Activated CD8-positive, alpha-beta memory T cell treated with anti-CD3 and anti-CD28 coated beads for 1 hour (primary cell): ENCODE data around the gene HSF2.
"Not testable (repeated sequence)": the region's sequence is repeated elsewhere in the genome, so short reads cannot be mapped to it uniquely, and the experiment has no call there.

Experiments
- DNase-seq, 2 donors: peaks; one replicate each; pipeline ENCODE4 v3.0.0-alpha.2; 2020; ENCODE audit warnings: low read depth in 1 of 2; ENCODE audit errors: extremely low read depth in 1 of 2

The HSF2 gene

GRCh38 chr6:122445274-122445673 lies 45.8 kb downstream of the HSF2 start:
- DNase-seq = no peak

GRCh38 chr6:122449069-122449468 lies 49.6 kb downstream of the HSF2 start:
- no peak for DNase-seq

- no peak for DNase-seq
These were observed 53.1 kb downstream of the HSF2 start for GRCh38 chr6:122452509-122452908.

GRCh38 chr6:122454673-122455072 lies 55.2 kb downstream of the HSF2 start:
- no peak for DNase-seq

GRCh38 chr6:122455116-122455515 lies 55.7 kb downstream of the HSF2 start:
- DNase-seq = not testable (repeated sequence)

GRCh38 chr6:122458087-122458486 lies 58.6 kb downstream of the HSF2 start:
- DNase-seq = no peak

- DNase-seq = no peak
These were observed 59.8 kb downstream of the HSF2 start for GRCh38 chr6:122459240-122459639.

GRCh38 chr6:122459865-122460416 lies 60.5 kb downstream of the HSF2 start:
- not testable (repeated sequence) for DNase-seq

- no peak for DNase-seq
These were observed 62.4 kb downstream of the HSF2 start for GRCh38 chr6:122461885-122462284.

GRCh38 chr6:122471107-122472021 lies 71.9 kb downstream of the HSF2 start, which contains the start of gene SERINC1:
Gene SERINC1, minus strand, starts transcription at chr6:122471807. Its CDS starts 70 bp downstream, at chr6:122471737.
- DNase-seq = peak; percentile 86 to 87

GRCh38 chr6:122472022-122472340 lies 72.5 kb downstream of the HSF2 start:
- no peak for DNase-seq

- no peak for DNase-seq
These were observed 76.7 kb downstream of the HSF2 start for GRCh38 chr6:122476131-122476530.

- DNase-seq = no peak
These were observed 83.3 kb downstream of the HSF2 start for GRCh38 chr6:122482750-122483080.
